ENCODE measurements around the gene PPIF.

DNA sequence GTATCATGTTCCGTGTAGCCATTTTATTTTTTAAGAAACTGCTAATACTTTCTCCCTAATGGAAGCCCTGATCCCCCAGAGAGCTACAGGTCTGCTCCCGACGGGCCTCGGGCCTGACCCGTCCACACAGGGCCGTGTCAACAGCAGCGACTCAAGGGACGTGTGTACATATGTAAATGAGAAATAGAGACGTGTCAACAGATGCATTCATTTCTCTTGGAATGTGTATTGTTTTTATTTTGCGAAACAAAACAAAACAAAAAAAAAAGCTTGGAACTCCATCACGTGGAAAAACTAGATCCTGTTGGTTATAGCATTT, 31.7 kb upstream of the PPIF start:
- TF ChIP-seq, protein P1, sequence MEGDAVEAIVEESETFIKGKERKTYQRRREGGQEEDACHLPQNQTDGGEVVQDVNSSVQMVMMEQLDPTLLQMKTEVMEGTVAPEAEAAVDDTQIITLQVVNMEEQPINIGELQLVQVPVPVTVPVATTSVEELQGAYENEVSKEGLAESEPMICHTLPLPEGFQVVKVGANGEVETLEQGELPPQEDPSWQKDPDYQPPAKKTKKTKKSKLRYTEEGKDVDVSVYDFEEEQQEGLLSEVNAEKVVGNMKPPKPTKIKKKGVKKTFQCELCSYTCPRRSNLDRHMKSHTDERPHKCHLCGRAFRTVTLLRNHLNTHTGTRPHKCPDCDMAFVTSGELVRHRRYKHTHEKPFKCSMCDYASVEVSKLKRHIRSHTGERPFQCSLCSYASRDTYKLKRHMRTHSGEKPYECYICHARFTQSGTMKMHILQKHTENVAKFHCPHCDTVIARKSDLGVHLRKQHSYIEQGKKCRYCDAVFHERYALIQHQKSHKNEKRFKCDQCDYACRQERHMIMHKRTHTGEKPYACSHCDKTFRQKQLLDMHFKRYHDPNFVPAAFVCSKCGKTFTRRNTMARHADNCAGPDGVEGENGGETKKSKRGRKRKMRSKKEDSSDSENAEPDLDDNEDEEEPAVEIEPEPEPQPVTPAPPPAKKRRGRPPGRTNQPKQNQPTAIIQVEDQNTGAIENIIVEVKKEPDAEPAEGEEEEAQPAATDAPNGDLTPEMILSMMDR (IDR thresholded peaks at IDR 0.05), result no peak
- TF ChIP-seq POLR2A (IDR thresholded peaks at IDR 0.05), result no peak
